Ishikawa (cell line): ENCODE measurements around the gene DLD.

Source experiments
- CREB1 ChIP-seq: IDR thresholded peaks from 2 replicates; pipeline ENCODE4 v1.6.1; 2012; ENCODE audit warnings: low read depth
- EP300 ChIP-seq: IDR thresholded peaks from 2 replicates; pipeline ENCODE4 v1.6.1; 2012; ENCODE audit warnings: borderline replicate concordance
- FOXM1 ChIP-seq: IDR thresholded peaks from 2 replicates; pipeline ENCODE4 v1.6.1; 2012; ENCODE audit warnings: low read depth, borderline replicate concordance
- NFIC ChIP-seq: IDR thresholded peaks from 2 replicates; pipeline ENCODE4 v1.6.1; 2012
- RAD21 ChIP-seq: IDR thresholded peaks from 2 replicates; pipeline ENCODE4 v1.6.1; 2012; ENCODE audit warnings: low read depth
- TAF1 ChIP-seq: IDR thresholded peaks from 2 replicates; pipeline ENCODE4 v1.6.1; 2012; ENCODE audit warnings: low read depth, mild to moderate bottlenecking
- TCF12 ChIP-seq: IDR thresholded peaks from 2 replicates; pipeline ENCODE4 v1.6.1; 2012; ENCODE audit warnings: low read depth
- TEAD4 ChIP-seq: IDR thresholded peaks from 2 replicates; pipeline ENCODE4 v1.6.1; 2012
- YY1 ChIP-seq: IDR thresholded peaks from 2 replicates; pipeline ENCODE4 v1.6.1; 2012; ENCODE audit warnings: low read depth
- ZBTB7A ChIP-seq: IDR thresholded peaks from 2 replicates; pipeline ENCODE4 v1.6.1; 2012; ENCODE audit warnings: low read depth
- TF ChIP-seq, protein P1 (sequence below): IDR thresholded peaks from 2 replicates; pipeline ENCODE4 v1.6.1; 2012

DNA sequence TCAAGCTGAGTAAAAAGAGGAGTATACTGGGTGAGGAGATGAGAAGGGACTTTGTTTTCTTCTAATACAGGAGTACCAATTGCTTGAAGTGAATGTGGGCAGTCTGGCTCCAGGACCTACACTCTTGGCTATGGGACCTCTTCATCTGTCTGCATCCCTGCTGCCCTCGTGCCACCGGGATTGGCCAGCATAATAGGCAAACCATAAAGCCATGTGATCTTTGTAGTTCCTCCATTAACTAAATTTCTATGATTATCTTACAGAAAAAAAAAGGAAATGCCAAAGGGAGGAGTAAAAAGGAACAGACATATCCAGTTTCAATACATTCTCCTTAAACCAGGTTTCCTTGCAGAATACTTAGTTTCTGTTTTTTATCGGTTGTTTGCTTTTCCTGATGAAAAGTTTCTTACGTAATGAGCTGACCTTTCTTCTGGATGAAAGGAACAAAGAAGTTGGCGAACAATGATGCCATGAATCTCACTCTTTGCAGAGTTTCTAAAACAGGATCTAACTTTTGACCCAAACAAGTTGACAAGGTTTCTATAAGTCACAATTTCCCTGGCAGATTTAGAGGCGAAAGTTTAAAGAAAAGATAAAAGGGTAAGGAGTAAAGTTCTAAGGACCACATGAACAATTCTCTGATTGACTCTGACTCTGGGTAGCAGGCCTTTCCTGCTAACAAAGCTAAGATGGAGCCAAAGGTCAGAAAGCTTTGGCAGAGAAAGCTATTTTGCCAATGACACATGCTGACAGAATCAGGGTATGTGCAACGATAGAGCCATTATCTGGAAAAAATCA lies 57.9 kb downstream of the DLD start:
- no peak for TF ChIP-seq CREB1
- no peak for TF ChIP-seq YY1
- TF ChIP-seq TCF12 = no peak
- no peak for TF ChIP-seq FOXM1
- TF ChIP-seq, protein P1, sequence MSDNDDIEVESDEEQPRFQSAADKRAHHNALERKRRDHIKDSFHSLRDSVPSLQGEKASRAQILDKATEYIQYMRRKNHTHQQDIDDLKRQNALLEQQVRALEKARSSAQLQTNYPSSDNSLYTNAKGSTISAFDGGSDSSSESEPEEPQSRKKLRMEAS = no peak
- no peak for TF ChIP-seq TAF1
- no peak for TF ChIP-seq ZBTB7A
- no peak for TF ChIP-seq TEAD4
- TF ChIP-seq EP300 = no peak
- no peak for TF ChIP-seq RAD21
- TF ChIP-seq NFIC = no peak
